GM12878 (cell line): ENCODE results near the gene STON1. TPM values are rescaled to one million over a fixed set of nuclear protein-coding genes. Genes with fewer than 3 reads are reported as not detected.

Experiments used
- ATAC-seq: fragments of 200-7000 bp; cut with Tn5 transposase; 3 replicates; pipeline ENCODE4 v1.9.1; 2020; ENCODE audit warnings: mild to moderate bottlenecking, moderate library complexity
- BruUV-seq: library from RNA; stranded (reverse); fragments of 400-500 nt; replicated peaks from 2 replicates; lab custom pipeline; 2021; lab: Mats Ljungman, UMichigan
- CTCF ChIA-PET: fragments of 300-600 bp; sonication (Branson Sonifier 250); formaldehyde crosslinking; extraction: SDS; loops from one replicate; lab custom pipeline; 2021; ENCODE audit warnings: inconsistent platforms; lab: Yijun Ruan, JAX
- POLR2A ChIA-PET: fragments of 350-600 bp; formaldehyde crosslinking; extraction: SDS; loops from one replicate; lab custom pipeline; 2021; ENCODE audit warnings: inconsistent platforms; lab: Charles Lee
- RAD21 ChIA-PET: fragments of 300-600 bp; sonication (Branson Sonifier 250); formaldehyde crosslinking; loops from one replicate; lab custom pipeline; 2023; ENCODE audit warnings: antibody characterized with exemption; ENCODE audit not compliant: unreplicated experiment; lab: Charles Lee
- SMC1A ChIA-PET: fragments of 300-600 bp; sonication (Branson Sonifier 250); formaldehyde crosslinking; loops from one replicate; lab custom pipeline; 2023; ENCODE audit not compliant: unreplicated experiment, uncharacterized antibody; lab: Charles Lee
- DNase-seq: peaks from one replicate; pipeline ENCODE4 v3.0.0-alpha.2; 2011; ENCODE audit warnings: low read depth, low spot score
- FAIRE-seq: peaks from 3 replicates; lab custom pipeline; 2011; peaks lifted over from hg19 to GRCh38; lab: Jason Lieb, UNC
- H2AFZ ChIP-seq: 2 replicates; pipeline ENCODE4 v1.6.0; 2011; ENCODE audit warnings: low read depth, low read length, control low read depth; ENCODE audit not compliant: control insufficient read depth
- H3K27ac ChIP-seq: 2 replicates; pipeline ENCODE4 v1.5.1; 2011; ENCODE audit warnings: control low read depth; ENCODE audit not compliant: control insufficient read depth, insufficient read depth
- H3K27me3 ChIP-seq, 2 experiments: replicated peaks in 1 of 2; 2 replicates each; pipeline versions ENCODE4 v1.6.0 to v1.6.1; 2011; ENCODE audit warnings: low read length in 1 of 2; ENCODE audit not compliant: control insufficient read depth in 2 of 2, insufficient read depth in 2 of 2
- H3K36me3 ChIP-seq, 2 experiments: 2 replicates each; pipeline ENCODE4 v1.5.1; 2011; ENCODE audit warnings: low read length in 1 of 2; ENCODE audit not compliant: control insufficient read depth in 2 of 2, insufficient read depth in 2 of 2
- H3K4me1 ChIP-seq: 2 replicates; pipeline ENCODE4 v1.6.1; 2011; ENCODE audit warnings: mild to moderate bottlenecking, low read length, moderate library complexity, mixed read lengths; ENCODE audit not compliant: control insufficient read depth, insufficient read depth
- H3K4me2 ChIP-seq: 2 replicates; pipeline ENCODE4 v1.6.0; 2011; ENCODE audit warnings: control low read depth; ENCODE audit not compliant: control insufficient read depth, insufficient read depth
- H3K4me3 ChIP-seq: fragments of 200-600 bp; sonication (generic); 2 replicates; pipeline ENCODE4 v1.5.1; 2016
- H3K79me2 ChIP-seq: 2 replicates; pipeline ENCODE4 v1.6.0; 2011; ENCODE audit warnings: low read length; ENCODE audit not compliant: control insufficient read depth, insufficient read depth
- H3K9ac ChIP-seq: 2 replicates; pipeline ENCODE4 v1.8.0; 2011; ENCODE audit warnings: low read length, control low read depth, mixed read lengths; ENCODE audit not compliant: control insufficient read depth, insufficient read depth
- H3K9me3 ChIP-seq: replicated peaks from 3 replicates; pipeline ENCODE4 v1.5.1; 2011; ENCODE audit warnings: mild to moderate bottlenecking, low read length; ENCODE audit not compliant: control insufficient read depth, insufficient read depth
- H4K20me1 ChIP-seq: 2 replicates; pipeline ENCODE4 v1.6.0; 2011; ENCODE audit not compliant: control insufficient read depth, insufficient read depth
- BACH1 ChIP-seq: fragments of 450-650 bp; IDR thresholded peaks from 2 replicates; pipeline ENCODE4 v1.6.1; 2017; ENCODE audit warnings: mild to moderate bottlenecking, borderline replicate concordance
- CBX3 ChIP-seq: fragments of 200-600 bp; sonication (generic); IDR thresholded peaks from 2 replicates; pipeline ENCODE4 v1.6.1; 2016; ENCODE audit warnings: low read depth, borderline replicate concordance
- CHD4 ChIP-seq: fragments of 200-600 bp; sonication (generic); IDR thresholded peaks from 2 replicates; pipeline ENCODE4 v1.6.1; 2016; ENCODE audit warnings: mild to moderate bottlenecking
- EED ChIP-seq: sonication (generic); IDR thresholded peaks from 2 replicates; pipeline ENCODE4 v1.6.1; 2016; ENCODE audit warnings: antibody characterized with exemption, low read depth
- FOS ChIP-seq: IDR thresholded peaks from 3 replicates; pipeline ENCODE4 v1.6.1; 2011; ENCODE audit warnings: borderline replicate concordance; ENCODE audit not compliant: insufficient read length; ENCODE audit errors: extremely low read depth
- GATAD2B ChIP-seq: fragments of 450-650 bp; conservative IDR thresholded peaks from 2 replicates; pipeline ENCODE4 v1.6.1; 2017; ENCODE audit warnings: low read depth, mild to moderate bottlenecking, moderate library complexity
- HCFC1 ChIP-seq: fragments of 150-350 bp; IDR thresholded peaks from 2 replicates; pipeline ENCODE4 v1.6.1; 2014; ENCODE audit warnings: low read length
- IRF5 ChIP-seq: fragments of 450-650 bp; IDR thresholded peaks from 2 replicates; pipeline ENCODE4 v1.6.1; 2017; ENCODE audit warnings: borderline replicate concordance
- PML ChIP-seq: IDR thresholded peaks from 2 replicates; pipeline ENCODE4 v1.6.1; 2012; ENCODE audit warnings: low read length, inconsistent platforms
- POLR2AphosphoS5 ChIP-seq: IDR thresholded peaks from 2 replicates; pipeline ENCODE4 v1.6.1; 2011; ENCODE audit warnings: mild to moderate bottlenecking, low read length, inconsistent platforms
- PRDM15 ChIP-seq: fragments of 450-650 bp; formaldehyde crosslinking; IDR thresholded peaks from 2 replicates; pipeline ENCODE4 v1.4.0; 2020; ENCODE audit warnings: mild to moderate bottlenecking, moderate library complexity
- RCOR1 ChIP-seq: conservative IDR thresholded peaks from 2 replicates; pipeline ENCODE4 v1.6.1; 2012; ENCODE audit warnings: low read depth, low read length, improper control_type of control experiment
- RFX5 ChIP-seq: IDR thresholded peaks from 2 replicates; pipeline ENCODE4 v1.6.1; 2011; ENCODE audit warnings: low read depth, low read length, improper control_type of control experiment
- SMC3 ChIP-seq: IDR thresholded peaks from 2 replicates; pipeline ENCODE4 v1.6.1; 2011; ENCODE audit warnings: low read length, improper control_type of control experiment, borderline replicate concordance
- SREBF2 ChIP-seq: IDR thresholded peaks from 2 replicates; pipeline ENCODE4 v1.6.1; 2012; ENCODE audit warnings: mild to moderate bottlenecking, low read length
- SUPT20H ChIP-seq: IDR thresholded peaks from 2 replicates; pipeline ENCODE4 v1.6.1; 2011; ENCODE audit warnings: low read depth, mild to moderate bottlenecking, low read length, moderate library complexity, borderline replicate concordance; ENCODE audit not compliant: control insufficient read depth
- TCF12 ChIP-seq: IDR thresholded peaks from 2 replicates; pipeline ENCODE4 v1.6.1; 2011; ENCODE audit warnings: low read depth, mild to moderate bottlenecking, low read length
- ZNF687 ChIP-seq: fragments of 450-650 bp; IDR thresholded peaks from 2 replicates; pipeline ENCODE4 v1.6.1; 2017; ENCODE audit warnings: mild to moderate bottlenecking, moderate library complexity
- WGBS: methylation state at CpG from one replicate; pipeline ENCODE4 v1.1.6; 2016; ENCODE audit warnings: low lambda C conversion rate; ENCODE audit not compliant: insufficient replicate concordance, insufficient coverage; ENCODE audit errors: missing lambda C conversion rate; 5-methylcytosine and 5-hydroxymethylcytosine counted together
- in situ Hi-C: fragments of 300-500 bp; cut with MboI; formaldehyde crosslinking; loops from 9 replicates; pipeline ENCODE4 v1.14.3; 2018; ENCODE audit warnings: mixed read lengths
- intact Hi-C: fragments of 100-400 bp; cut with micrococcal nuclease; formaldehyde crosslinking; loops from one replicate; pipeline ENCODE4 v1.14.2; 2022; ENCODE audit not compliant: unreplicated experiment
- polyA plus RNA-seq, 11 experiments: library from polyadenylated mRNA; depleted of rRNA in 4 of 11; unstranded in 6 of 11; stranded (reverse) in 5 of 11; fragments of >200 nt; fragmentation: Nextera tagmentation in 4 of 11; fragmentation: Illumina TruSeq in 1 of 11; extraction: Ambion mirVana in 4 of 11; extraction: Trizol in 1 of 11; gene quantifications; 1 replicate in 1 of 11; 2 replicates in 10 of 11; pipeline versions ENCODE4 v1.2.1 to v1.2.3, GENCODE V29; 2011 to 2016; ENCODE audit warnings: inconsistent platforms in 2 of 11, missing spikeins in 2 of 11, low read depth in 1 of 11
- total RNA-seq, 4 experiments: library from RNA; depleted of rRNA in 3 of 4; stranded (reverse); fragments of >200 nt in 3 of 4; fragmentation: Illumina TruSeq in 1 of 4; extraction: Trizol in 1 of 4; gene quantifications; 2 replicates each; pipeline versions ENCODE4 v1.2.1 to v1.2.3, GENCODE V29; 2013 to 2021

The STON1 gene
- total and polyA plus RNA-seq, 10 of the 15 experiments (the other 5 are each of a cell fraction or from before 2014, with no cell fraction given): 0.11 to 0.90 (median 0.22) TPM; not detected in 2

- DNase-seq (no peak), ATAC-seq (no peak), FAIRE-seq (no peak)
- Histone ChIP-seq H3K36me3 (no peaks in the 10 kb centered on the region), H2AFZ (no peak overlapping the region), H3K9me3 (no peaks in the 10 kb centered on the region), H3K4me2 (no peak overlapping the region), H3K9ac (no peak overlapping the region), H3K27me3 (no peaks in the 10 kb centered on the region), H3K4me3 (no peak overlapping the region), H3K27ac (no peak overlapping the region), H3K79me2 (no peaks in the 10 kb centered on the region), H4K20me1 (no peaks in the 10 kb centered on the region), H3K4me1 (no peaks in the 10 kb centered on the region)
- in situ Hi-C loops (no loop called here), intact Hi-C loops (no loop called here)
- 54% methylated on average over 3 of the region's 3 CpGs for WGBS
- ChIA-PET POLR2A (no interaction called here), CTCF (no interaction called here), RAD21 (no interaction called here), SMC1A (interaction anchor here (0.7 kb wide), 1 partner anchor 1153 kb away, joined by 3 read pairs; no protein-coding TSS in a partner anchor)
- no TSS peak for BruUV-seq
- TF ChIP-seq PRDM15 (CRISPR knock-in tag) (no peak), SREBF2 (no peak), CHD4 (no peak), RCOR1 (no peak), GATAD2B (no peak), PML (no peak), SMC3 (no peak), EED (no peak), CBX3 (no peak), IRF5 (no peak), POLR2AphosphoS5 (no peak), RFX5 (no peak), TCF12 (no peak), SUPT20H (no peak), BACH1 (no peak), HCFC1 (no peak), FOS (no peak), ZNF687 (no peak)
These were observed 54.0 kb downstream of the STON1 start for GRCh38 chr2:48583961-48584360.
